Measurements from ENCODE around the gene DESI2.

DNA sequence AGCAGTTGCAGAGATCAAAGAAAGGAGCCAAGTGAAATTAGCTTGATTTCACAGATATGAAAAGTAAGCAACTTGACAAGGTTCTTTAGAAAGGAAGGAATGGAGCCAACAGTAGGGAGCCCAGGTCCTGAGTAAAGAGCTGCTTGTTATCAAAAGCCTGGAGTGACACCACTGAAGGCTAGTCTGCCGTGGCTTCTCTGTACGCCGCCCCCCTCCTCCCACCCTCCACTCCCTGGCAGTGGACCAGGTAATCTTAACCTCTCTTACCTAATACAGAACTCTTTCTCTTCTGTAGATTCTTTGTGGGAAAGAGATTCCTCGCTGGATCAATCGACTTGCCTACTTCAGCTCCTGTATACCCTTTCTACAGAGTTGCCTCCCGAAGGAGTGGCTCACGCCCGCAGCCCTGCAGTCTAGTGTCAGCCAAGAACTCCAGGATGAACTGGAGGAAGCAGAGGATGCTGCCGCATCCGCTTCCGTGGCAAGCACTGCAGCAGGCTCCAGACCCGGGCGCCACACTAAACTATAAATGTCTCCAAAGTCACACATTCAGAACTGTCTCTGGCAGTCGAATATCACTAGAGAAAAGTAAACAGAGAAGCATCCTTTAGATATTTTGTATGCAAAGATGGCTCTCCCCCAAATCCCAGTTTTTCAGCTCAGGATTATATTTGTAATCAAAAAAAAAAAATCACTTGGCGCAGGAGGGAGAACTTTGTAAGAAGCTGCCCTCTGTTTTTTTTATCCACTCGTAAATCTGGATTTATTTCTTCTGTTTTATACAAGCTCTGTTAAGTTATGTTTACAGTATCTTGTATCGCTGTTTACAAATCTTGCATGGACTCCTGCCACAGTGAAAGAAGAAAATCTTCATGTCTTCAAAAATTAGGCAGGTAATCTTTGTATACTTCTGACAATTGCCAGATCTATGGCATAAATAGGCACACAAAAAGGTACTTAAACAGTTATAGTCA is 52.6 kb downstream of the DESI2 start:
- TF ChIP-seq, protein P1, sequence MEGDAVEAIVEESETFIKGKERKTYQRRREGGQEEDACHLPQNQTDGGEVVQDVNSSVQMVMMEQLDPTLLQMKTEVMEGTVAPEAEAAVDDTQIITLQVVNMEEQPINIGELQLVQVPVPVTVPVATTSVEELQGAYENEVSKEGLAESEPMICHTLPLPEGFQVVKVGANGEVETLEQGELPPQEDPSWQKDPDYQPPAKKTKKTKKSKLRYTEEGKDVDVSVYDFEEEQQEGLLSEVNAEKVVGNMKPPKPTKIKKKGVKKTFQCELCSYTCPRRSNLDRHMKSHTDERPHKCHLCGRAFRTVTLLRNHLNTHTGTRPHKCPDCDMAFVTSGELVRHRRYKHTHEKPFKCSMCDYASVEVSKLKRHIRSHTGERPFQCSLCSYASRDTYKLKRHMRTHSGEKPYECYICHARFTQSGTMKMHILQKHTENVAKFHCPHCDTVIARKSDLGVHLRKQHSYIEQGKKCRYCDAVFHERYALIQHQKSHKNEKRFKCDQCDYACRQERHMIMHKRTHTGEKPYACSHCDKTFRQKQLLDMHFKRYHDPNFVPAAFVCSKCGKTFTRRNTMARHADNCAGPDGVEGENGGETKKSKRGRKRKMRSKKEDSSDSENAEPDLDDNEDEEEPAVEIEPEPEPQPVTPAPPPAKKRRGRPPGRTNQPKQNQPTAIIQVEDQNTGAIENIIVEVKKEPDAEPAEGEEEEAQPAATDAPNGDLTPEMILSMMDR (IDR thresholded peaks at IDR 0.05): no peak
- TF ChIP-seq POLR2AphosphoS5 (IDR thresholded peaks at IDR 0.05) (no peak), POLR2A (IDR thresholded peaks at IDR 0.05) (no peak)

Data from suprapubic skin (tissue), 4 donors.